ENCODE results near the gene RALGDS.

Gene RALGDS

DNA sequence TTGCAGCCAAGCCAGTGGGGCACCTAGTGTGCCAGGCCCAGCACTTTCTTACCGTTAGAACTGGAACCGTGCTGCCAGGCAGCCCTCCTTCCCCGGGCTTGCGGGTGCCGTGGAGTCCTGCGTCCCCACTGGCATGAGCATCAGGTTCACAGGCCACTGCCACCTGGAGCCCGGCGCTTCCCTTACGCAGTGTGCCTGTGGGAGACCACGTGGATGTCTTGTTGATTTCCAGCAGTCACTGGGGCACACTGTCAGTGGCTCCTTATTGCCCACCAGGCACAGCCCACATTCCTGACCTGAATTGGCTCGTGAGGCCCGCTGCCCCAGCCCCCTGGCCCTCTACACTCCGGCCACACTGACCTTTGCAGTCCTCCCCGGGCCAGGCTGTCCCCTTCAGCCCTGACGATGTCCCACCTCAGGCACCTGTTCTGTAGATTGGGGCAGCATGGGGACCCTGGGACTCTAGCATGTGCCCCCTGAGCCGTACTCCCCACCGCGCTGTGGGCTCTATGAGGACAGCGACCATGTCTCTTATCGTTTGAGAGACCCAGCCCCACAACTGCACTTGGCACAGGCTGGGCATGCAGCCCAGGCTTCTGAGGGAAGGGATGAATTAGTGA is 69.6 kb downstream of the RALGDS start:
- H3K4me3 ChIP-seq (ENCODE audit: low read depth, low read length): no peak overlapping the region
- ChIA-PET CTCF (interaction anchor here (0.9 to 1.3 kb wide), 4 partner anchors 29 to 96 kb away, joined by 3 to 8 read pairs (median 5); no protein-coding TSS in a partner anchor), POLR2A (interaction anchor here (3.3 kb wide), 1 partner anchor 21 kb away, joined by 10 read pairs; the partner anchor contains the start of gene GTF3C5)
- H3K27ac ChIP-seq (ENCODE audit: extremely low read depth, low read depth, low read length): no peak overlapping the region
- no peaks in the 10 kb centered on the region for H3K9me3 ChIP-seq (ENCODE audit: control insufficient read depth, insufficient read depth, low read depth, low read length)
- peaks cover 0 to 87% of the 10 kb centered on the region in 2 experiments for H3K36me3 ChIP-seq (ENCODE audit: control insufficient read depth in 2 of 2, insufficient read depth in 1 of 2, low read length in 2 of 2)
- H3K4me1 ChIP-seq (ENCODE audit: control insufficient read depth, insufficient read depth, low read length): no peaks in the 10 kb centered on the region
- TF ChIP-seq ZNF350 (tag by site-specific recombination; IDR thresholded peaks at IDR 0.05): no peak
- TF ChIP-seq, protein P1, sequence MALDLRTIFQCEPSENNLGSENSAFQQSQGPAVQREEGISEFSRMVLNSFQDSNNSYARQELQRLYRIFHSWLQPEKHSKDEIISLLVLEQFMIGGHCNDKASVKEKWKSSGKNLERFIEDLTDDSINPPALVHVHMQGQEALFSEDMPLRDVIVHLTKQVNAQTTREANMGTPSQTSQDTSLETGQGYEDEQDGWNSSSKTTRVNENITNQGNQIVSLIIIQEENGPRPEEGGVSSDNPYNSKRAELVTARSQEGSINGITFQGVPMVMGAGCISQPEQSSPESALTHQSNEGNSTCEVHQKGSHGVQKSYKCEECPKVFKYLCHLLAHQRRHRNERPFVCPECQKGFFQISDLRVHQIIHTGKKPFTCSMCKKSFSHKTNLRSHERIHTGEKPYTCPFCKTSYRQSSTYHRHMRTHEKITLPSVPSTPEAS (tag by site-specific recombination; IDR thresholded peaks at IDR 0.05): no peak
- TF ChIP-seq ZBTB20 (tag by site-specific recombination; IDR thresholded peaks at IDR 0.05): no peak
- TF ChIP-seq ZNF548 (tag by site-specific recombination; IDR thresholded peaks at IDR 0.05): no peak
- TF ChIP-seq, protein P2, sequence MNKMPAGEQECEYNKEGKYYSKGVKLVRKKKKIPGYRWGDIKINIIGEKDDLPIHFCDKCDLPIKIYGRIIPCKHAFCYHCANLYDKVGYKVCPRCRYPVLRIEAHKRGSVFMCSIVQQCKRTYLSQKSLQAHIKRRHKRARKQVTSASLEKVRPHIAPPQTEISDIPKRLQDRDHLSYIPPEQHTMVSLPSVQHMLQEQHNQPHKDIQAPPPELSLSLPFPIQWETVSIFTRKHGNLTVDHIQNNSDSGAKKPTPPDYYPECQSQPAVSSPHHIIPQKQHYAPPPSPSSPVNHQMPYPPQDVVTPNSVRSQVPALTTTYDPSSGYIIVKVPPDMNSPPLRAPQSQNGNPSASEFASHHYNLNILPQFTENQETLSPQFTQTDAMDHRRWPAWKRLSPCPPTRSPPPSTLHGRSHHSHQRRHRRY (tag by site-specific recombination; IDR thresholded peaks at IDR 0.05): no peak
- TF ChIP-seq ZNF521 (tag by site-specific recombination; IDR thresholded peaks at IDR 0.05): no peak
- TF ChIP-seq ZNF776 (tag by site-specific recombination; IDR thresholded peaks at IDR 0.05; ENCODE audit: borderline replicate concordance): no peak
- no peak for TF ChIP-seq ZBTB6 (tag by site-specific recombination; IDR thresholded peaks at IDR 0.05)
- TF ChIP-seq ZNF76 (tag by site-specific recombination; IDR thresholded peaks at IDR 0.05; ENCODE audit: borderline replicate concordance, low read depth): no peak
- TF ChIP-seq ZNF791 (tag by site-specific recombination; IDR thresholded peaks at IDR 0.05): no peak
- TF ChIP-seq ZNF202 (tag by site-specific recombination; IDR thresholded peaks at IDR 0.05; ENCODE audit: borderline replicate concordance): no peak
- no peak for TF ChIP-seq MYNN (tag by site-specific recombination; IDR thresholded peaks at IDR 0.05; ENCODE audit: borderline replicate concordance)
- no peak for TF ChIP-seq ZNF211 (tag by site-specific recombination; IDR thresholded peaks at IDR 0.05; ENCODE audit: low read depth)
- TF ChIP-seq, protein P3, sequence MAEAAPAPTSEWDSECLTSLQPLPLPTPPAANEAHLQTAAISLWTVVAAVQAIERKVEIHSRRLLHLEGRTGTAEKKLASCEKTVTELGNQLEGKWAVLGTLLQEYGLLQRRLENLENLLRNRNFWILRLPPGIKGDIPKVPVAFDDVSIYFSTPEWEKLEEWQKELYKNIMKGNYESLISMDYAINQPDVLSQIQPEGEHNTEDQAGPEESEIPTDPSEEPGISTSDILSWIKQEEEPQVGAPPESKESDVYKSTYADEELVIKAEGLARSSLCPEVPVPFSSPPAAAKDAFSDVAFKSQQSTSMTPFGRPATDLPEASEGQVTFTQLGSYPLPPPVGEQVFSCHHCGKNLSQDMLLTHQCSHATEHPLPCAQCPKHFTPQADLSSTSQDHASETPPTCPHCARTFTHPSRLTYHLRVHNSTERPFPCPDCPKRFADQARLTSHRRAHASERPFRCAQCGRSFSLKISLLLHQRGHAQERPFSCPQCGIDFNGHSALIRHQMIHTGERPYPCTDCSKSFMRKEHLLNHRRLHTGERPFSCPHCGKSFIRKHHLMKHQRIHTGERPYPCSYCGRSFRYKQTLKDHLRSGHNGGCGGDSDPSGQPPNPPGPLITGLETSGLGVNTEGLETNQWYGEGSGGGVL (tag by site-specific recombination; IDR thresholded peaks at IDR 0.05): no peak
- no peak for TF ChIP-seq ZNF184 (tag by site-specific recombination; IDR thresholded peaks at IDR 0.05)
- TF ChIP-seq, protein P4, sequence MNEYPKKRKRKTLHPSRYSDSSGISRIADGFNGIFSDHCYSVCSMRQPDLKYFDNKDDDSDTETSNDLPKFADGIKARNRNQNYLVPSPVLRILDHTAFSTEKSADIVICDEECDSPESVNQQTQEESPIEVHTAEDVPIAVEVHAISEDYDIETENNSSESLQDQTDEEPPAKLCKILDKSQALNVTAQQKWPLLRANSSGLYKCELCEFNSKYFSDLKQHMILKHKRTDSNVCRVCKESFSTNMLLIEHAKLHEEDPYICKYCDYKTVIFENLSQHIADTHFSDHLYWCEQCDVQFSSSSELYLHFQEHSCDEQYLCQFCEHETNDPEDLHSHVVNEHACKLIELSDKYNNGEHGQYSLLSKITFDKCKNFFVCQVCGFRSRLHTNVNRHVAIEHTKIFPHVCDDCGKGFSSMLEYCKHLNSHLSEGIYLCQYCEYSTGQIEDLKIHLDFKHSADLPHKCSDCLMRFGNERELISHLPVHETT (tag by site-specific recombination; IDR thresholded peaks at IDR 0.05): no peak
- TF ChIP-seq ZNF157 (tag by site-specific recombination; IDR thresholded peaks at IDR 0.05): no peak
- TF ChIP-seq ZBTB1 (tag by site-specific recombination; IDR thresholded peaks at IDR 0.05): no peak
- TF ChIP-seq ZNF830 (tag by site-specific recombination; IDR thresholded peaks at IDR 0.05; ENCODE audit: low read depth): no peak
